ENCODE measurements around the gene SLC51B.
A peak's percentile ranks its signal among the peaks of the same experiment; 100 is the strongest.
"Not testable (repeated sequence)": the region's sequence is repeated elsewhere in the genome, so short reads cannot be mapped to it uniquely, and the experiment has no call there.

The SLC51B gene

DNA sequence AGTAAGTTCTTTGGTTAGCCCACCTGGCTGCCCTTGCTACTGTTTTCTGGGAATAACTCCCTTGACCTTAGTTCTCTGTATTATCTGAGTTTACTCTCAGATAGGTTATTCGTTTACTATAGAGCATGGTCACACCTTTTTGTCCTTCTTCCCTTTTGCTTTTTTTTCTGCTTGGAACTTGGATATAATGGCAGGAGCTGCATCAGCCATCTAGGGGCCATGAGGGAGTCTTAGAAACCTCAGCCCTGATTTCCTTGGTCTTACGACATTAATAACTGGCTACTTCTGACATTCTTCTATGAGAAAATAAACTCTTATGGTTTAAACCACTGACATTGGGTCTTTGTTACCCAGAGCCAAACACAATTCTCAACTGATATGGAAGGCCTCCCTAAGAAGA, 3.4 kb upstream of the SLC51B start:
- DNase-seq (ENCODE audit: low read depth, low spot score), result no peak

DNA sequence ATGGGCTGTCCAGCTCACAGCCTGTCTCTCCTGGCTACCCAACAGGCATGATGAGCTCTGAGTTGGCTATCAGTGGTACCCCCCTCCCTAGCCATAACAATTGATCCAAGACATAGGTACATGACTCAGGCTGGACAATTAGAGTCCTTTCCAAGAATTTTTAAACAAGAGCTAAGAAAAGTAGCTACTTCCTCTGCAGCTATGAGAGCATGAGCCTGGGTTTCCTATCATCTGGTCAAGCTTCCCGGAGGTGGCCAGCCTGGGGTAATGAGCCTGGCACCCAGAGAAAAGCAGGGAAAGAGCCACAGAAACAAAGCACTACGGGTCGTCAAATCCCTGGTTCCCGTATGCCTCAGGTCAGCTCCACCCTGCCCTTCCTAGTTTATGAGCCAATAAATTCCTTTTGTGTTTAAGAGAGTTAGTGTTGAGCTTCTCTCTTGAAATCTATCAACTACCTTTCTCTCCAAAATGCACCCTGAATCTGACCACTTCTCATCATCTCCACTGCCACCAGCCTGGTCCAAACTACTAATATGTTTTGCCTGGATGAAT, 2.3 kb upstream of the SLC51B start:
- DNase-seq (ENCODE audit: low read depth, low spot score), result no peak

DNA sequence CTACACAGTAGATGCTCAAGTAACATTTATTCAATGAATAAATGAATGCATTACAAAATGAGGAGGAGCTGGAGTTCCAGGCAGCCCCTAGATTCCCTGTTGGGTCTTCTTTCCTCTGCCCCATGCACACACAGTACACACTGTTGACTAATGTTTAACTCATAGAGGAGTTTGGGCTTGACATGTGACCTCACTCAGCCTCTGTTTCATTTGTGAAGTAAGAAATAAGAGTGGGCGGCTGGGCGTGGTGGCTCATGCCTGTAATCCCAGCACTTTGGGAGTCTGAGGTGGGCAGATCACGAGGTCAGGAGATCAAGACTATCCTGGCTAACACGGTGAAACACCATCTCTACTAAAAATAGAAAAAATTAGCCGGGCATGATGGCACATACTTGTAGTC, 969 bp upstream of the SLC51B start:
- DNase-seq (ENCODE audit: low read depth, low spot score), result not testable (repeated sequence)

DNA sequence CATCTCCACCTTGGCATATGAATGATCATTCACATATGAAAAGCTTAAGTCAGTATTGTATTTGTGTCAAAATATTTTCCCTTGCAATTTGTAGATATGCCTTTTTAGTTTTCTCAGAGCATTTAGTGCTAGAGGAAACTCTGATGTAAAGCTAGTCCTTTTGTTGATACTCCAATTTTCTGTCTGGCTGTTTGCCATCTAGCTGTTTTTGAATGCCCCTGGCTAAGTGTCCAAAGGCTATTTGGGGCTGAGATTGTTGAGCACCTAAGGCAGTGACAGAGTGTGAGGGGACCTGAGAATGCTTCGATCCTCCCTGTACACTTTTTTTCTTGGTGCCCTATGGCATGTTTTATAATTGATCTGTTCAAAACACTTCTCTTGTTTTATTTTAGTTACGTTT, 3.1 kb downstream of the SLC51B start:
- no peak for DNase-seq (ENCODE audit: low read depth, low spot score)

DNA sequence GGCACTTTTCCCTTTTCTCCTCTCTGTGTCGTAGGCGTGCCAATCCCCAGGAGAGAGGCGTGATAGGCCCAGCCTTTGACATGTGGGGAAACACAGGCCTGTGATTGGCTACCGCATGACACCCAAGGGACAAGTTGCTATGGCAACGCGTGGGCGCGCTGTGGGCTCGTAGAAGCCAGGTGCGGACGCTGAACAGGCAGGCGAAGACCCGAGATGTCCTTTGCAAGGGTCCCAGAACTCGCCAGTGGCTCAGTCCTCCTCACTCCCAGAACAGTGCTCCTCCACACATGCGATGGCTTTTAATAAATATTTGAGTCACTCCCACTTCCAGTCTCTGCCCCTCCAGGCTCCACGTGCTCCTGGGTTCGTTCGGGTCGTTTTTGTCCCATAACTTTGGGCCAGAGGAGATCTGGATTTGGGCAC, 4.2 kb downstream of the SLC51B start:
- DNase-seq (ENCODE audit: low read depth, low spot score), result peak; percentile 96

DNA sequence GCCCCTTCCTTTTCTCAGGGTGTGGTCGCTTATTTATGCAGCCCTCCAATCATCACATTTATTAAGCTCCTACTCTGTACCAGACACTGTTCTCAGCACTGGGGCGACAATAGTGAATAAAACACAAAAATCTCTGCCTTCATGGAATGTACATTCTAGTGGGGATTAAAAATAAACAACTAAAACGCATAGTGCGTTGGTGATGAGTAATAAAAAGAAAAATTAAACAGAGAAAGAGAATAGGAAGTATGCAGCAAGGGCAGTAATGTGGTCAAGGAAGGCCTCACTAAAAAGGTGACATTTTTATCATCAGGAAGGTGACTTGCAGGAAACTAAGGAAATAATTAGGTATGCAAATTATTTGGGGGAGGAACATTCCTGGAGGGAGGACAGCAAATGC, 5.1 kb downstream of the SLC51B start:
- no peak for DNase-seq (ENCODE audit: low read depth, low spot score)

DNA sequence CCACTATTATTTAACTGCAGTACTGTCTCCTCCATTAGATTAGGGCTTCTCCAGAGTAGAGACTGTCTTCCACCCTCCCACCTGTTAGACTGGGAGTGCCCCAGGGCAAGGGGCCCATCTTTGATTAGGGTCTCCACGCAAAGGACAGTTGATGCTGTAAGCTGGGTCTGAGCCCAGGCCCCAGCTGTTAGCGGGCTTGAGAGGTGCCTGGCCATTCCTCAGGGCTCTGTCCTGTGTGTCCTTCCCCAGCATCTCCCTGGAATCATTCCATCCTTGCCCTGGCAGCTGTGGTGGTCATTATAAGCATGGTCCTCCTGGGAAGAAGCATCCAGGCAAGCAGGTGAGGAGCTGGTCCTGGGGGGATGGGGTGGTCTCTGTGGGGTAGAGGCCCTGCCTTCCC, 6.1 kb downstream of the SLC51B start:
- no peak for DNase-seq (ENCODE audit: low read depth, low spot score)

DNA sequence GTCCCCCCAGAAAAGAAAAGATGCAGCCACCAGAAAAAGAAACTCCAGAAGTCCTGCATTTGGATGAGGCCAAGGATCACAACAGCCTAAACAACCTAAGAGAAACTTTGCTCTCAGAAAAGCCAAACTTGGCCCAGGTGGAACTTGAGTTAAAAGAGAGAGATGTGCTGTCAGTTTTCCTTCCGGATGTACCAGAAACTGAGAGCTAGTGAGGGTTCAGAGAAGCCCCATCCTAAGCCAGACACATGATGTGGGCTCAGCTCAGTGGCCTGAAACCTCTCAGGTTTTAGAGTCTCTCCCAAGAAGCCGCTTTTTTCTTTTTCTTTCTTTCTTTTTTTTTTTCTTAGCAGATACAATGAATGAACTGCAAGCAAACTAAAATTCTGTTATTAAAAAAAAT, 7.8 kb downstream of the SLC51B start:
- no peak for DNase-seq (ENCODE audit: low read depth, low spot score)

- peak; percentile 87 for DNase-seq (ENCODE audit: low read depth, low spot score)
These were observed 9.4 kb downstream of the SLC51B start for GRCh38 chr15:65054333-65055200.

GRCh38 chr15:65055201-65055870, 10.1 kb downstream of the SLC51B start:
- peak; percentile 59 for DNase-seq (ENCODE audit: low read depth, low spot score)

DNA sequence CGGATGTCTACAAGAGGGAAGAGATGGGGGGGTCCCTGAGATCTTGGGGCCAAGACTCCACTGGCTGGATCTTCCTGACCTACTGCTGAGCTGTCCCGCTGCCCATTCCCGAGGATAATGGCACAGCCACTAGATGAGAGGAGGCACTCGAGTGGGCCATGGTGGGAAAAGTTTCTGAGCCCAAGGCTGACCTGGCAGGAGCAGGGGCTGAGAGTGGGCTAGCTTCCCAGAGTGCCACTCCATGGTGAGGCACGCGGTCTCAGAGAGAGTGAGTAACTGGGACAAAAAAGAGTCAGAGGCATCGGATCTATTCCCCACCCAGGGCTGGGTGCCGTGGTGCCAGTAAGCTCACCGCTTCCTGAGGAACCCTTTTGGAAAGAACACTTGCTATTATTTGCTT, 10.9 kb downstream of the SLC51B start:
- DNase-seq (ENCODE audit: low read depth, low spot score), result no peak

DNA sequence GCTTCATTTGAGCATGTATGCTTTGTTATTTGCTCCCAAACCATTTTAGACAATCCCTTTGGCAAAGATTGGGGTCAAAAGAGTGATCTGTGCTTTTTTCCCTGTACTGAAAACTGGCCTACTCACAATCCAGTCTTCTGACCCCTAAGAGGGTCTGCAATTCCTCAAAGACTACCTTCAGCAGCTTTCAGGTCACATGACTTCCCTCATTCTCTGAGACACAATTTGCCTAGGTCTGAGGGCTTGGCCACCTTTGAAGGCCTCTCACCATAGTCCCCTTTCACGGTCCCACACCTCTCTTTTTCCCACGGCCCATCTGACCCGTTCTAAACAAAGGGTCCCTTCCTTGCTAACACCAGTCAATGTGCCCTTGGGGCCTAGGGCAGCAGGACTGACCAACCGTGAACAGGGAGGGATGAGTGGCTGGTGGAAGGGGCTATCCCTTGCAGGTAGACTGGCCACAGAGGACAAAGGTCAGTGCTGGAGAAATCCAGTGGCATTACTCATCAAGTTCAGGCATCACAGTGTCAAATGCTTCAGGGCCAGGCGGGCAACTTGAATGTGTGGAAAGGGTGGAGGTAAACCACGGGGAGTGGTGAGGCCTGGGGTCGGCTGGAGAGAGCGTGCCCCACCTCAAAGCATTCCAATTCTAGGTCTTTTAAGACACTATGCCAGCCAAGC, 11.8 kb downstream of the SLC51B start:
- DNase-seq (ENCODE audit: low read depth, low spot score), result peak; percentile 65

DNA sequence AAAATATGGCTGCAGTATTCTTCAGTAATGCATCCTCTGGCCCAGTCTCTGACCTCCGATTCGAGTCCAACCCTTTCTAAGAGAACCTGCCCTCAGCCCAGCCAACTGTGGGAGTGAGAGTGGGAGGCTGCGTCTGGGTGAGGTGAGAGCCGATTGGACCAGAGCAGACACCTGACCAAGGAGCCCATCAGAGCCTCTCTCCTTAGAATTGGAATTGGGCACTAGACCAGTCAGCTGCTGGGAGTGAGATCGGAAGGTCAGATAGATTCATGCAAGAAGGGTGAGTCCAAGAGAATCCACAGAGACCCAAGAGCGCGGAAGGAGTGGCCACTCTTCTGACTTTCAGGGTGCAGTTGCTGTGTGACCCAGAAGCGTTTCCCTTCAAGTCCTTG, 12.4 kb downstream of the SLC51B start:
- no peak for DNase-seq (ENCODE audit: low read depth, low spot score)

DNA sequence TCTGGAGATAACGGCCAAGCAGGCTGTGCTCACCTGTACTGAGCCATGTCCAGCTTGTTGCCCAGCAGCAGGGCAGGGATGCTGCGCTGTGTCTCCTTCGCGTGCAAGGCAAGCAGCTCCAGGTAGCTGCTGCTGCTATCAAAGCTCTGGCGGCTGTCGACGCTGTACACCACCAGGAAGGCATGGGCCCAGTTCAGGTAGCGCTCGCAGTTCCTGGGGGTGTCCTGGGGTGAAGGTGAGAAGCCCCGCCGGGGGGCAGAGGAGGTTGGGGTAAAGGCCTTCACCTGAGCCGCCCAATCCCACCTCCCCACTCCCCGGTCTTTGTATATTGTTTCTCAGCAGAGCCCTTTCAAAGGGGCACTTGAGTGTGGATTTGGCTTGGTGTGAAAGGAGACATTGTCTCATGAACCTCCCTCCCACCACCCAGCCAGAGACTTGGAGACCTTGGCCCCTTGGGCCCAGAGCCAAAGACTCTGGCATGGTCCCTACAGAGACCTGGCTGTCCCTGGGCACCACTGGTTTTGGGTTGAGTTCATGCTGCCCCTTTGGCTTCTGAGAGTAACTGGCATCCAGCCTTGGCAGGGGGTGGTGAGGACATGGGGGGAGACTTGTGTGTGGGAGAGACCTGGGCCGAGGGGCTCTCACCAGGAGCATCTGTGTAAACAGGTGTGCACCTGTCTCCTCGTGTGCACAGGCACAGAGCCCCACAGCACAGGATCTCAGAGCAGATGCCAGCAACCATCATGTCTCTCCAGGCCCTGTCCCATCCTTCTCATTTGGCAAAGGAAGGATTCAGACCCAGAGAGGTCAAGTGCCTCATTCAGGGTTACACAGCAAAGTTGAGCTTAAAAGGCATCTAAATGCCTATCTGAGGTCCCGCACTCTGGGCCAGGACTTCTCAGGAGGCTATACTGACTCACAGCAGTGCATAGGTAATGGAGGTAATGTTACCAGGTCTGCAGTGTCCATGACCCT, 13.5 kb downstream of the SLC51B start:
- DNase-seq (ENCODE audit: low read depth, low spot score), result no peak

GRCh38 chr15:65059369-65059750, 14.2 kb downstream of the SLC51B start:
- DNase-seq (ENCODE audit: low read depth, low spot score), result no peak

DNA sequence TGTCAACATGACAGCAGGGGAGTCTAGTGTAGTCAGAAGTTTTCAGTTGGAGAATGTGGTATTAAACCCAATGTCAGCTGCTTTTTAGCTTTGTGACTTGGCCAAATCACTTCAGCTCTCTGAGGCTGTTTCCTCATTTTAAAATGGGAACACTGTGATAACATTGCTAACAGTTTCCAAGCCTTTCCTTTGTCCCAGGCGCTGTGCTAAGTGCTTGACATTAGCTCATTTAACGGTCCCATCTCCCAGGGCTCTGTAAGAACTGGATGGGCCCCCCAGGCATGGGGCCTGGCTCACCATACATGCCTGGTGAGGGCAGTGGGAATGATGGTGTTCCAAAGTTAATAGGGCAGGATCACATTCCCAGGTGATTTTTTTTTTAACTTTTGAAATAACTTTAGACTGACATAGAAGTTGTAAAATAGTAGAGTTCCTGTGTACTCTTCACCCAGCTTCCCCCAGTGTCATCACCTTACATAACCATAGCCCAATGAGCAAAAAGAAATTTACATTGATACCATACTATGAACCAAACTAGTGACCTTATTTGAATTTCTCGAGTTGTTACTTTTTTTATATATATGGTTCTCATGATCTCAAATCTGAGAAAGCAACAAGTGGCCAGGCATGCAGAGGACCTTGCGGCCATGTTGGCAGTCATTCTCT, 14.9 kb downstream of the SLC51B start:
- no peak for DNase-seq (ENCODE audit: low read depth, low spot score)

DNA sequence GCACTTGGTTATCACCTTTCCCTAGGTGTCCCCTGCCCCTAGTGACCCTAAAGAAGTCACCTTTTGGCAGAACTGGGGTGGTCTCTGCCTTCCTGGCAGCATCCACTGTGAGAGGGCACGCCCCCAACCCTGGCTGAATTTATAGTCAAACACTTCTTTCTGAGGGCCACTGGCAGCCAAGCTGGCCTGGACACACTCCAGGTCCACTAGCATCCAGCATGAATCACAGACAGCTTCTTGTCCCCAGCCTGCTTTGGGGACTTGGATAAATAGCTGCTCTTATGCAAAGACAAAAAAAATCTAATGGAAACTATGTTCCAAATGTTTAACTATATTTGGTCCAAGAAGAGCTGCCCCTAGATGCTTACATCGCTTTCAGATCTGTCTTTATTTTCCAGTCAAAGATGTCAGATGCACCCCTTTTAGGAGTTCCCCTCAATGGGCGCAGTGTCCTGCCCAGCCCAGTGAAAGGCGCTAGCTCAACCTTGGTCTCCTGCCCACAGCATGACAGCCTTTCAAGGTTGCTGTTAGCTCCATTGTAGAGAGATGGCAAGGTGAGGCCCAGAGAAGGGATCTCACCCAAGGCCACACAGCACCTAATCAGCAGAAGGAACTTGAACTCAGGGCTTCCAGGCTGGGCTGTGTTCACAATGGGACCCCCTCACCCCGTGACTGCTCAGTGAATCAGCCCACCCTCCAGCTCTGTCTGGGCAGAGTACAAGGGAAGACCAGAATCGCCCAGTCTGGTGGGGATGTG, 15.6 kb downstream of the SLC51B start:
- DNase-seq (ENCODE audit: low read depth, low spot score), result no peak

GRCh38 chr15:65062061-65062460, 16.9 kb downstream of the SLC51B start:
- DNase-seq (ENCODE audit: low read depth, low spot score), result no peak

GRCh38 chr15:65062726-65063125, 17.5 kb downstream of the SLC51B start:
- DNase-seq (ENCODE audit: low read depth, low spot score), result no peak
